ENCODE measurements around the gene C1orf167.

Gene C1orf167

DNA sequence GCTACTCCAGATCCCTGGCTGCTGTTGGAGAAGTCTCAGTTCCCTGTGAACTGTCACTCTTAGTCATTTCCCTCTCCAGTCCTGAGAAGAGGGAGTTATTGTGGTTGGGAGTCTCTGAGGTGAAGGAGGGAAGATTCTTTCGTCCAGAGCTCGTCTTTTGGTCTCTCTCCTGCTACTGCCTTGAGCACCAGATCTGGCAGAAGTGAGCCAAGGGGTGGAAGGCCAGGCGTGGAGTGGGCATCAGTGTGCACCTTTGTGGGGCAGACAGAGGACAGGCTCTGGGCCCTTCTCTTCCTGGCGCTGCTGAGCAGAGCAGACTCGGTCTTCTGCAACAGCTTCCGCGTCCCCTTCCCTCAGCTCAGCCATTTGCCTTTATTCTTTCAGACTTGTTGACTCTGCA, 63.1 kb downstream of the C1orf167 start:
- H3K4me1 ChIP-seq (ENCODE audit: control insufficient read depth, insufficient read depth, low read length, poor library complexity, severe bottlenecking), result no peaks in the 10 kb centered on the region
- no peak overlapping the region for H3K4me3 ChIP-seq (ENCODE audit: extremely low read depth, insufficient read depth, low read length, poor library complexity, severe bottlenecking)
- peaks cover 98% of the 10 kb centered on the region for H3K36me3 ChIP-seq (ENCODE audit: control insufficient read depth, insufficient read depth, low read length)
- H3K9me3 ChIP-seq (ENCODE audit: control insufficient read depth, low read length), result no peaks in the 10 kb centered on the region
- WGBS, 2 experiments (ENCODE audit: insufficient coverage in 2 of 2), result 100% methylated on average over 5 to 6 of the region's 7 CpGs
- H3K27ac ChIP-seq (ENCODE audit: low read depth, low read length, severe bottlenecking), result no peak overlapping the region

DNA sequence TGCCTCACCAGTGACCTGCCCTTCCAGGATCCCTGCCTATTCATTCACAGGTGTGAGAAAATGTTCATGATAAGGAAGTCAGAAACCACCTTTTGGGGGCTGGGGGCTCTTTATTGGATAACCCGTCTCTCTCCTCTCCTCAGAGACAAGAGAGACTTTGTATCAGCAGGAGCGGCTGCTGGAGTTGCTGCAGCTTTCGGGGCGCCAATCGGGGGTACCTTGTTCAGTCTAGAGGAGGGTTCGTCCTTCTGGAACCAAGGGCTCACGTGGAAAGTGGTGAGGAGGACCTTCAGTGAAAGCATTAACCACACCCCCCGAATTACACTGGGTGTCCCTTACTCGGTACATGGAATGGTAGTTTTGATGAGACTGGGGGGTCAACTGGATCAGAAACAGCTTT, 65.0 kb downstream of the C1orf167 start:
- 96 to 100% methylated on average over 6 of the region's 9 CpGs for WGBS, 2 experiments (ENCODE audit: insufficient coverage in 2 of 2)
- H3K36me3 ChIP-seq (ENCODE audit: control insufficient read depth, insufficient read depth, low read length), result peaks cover 99% of the 10 kb centered on the region

DNA sequence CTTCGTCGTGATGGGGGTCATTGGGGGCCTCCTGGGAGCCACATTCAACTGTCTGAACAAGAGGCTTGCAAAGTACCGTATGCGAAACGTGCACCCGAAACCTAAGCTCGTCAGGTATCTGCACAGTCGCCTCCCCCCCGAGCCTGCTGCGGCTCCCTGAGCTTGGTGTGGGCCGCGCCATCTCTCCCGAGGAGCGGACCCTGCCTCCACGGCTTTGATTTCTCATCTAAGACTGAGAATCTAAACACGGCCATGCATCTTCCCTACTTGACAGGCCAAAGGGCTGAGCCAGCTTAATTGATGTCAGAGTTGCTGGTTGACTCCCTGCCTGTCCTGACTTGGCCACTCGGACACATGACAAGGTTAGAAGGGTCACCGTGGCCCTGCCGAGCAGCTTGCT, 66.5 kb downstream of the C1orf167 start:
- no peaks in the 10 kb centered on the region for H3K4me1 ChIP-seq (ENCODE audit: control insufficient read depth, insufficient read depth, low read length, poor library complexity, severe bottlenecking)
- no peak overlapping the region for H3K4me3 ChIP-seq (ENCODE audit: extremely low read depth, insufficient read depth, low read length, poor library complexity, severe bottlenecking)
- H3K9me3 ChIP-seq (ENCODE audit: control insufficient read depth, low read length), result no peaks in the 10 kb centered on the region
- no peak overlapping the region for H3K27ac ChIP-seq (ENCODE audit: low read depth, low read length, severe bottlenecking)
- H3K36me3 ChIP-seq (ENCODE audit: control insufficient read depth, insufficient read depth, low read length), result peaks cover 99% of the 10 kb centered on the region
- WGBS, 2 experiments (ENCODE audit: insufficient coverage in 2 of 2), result 96 to 97% methylated on average over 19 of the region's 19 CpGs

More for the DNA sequence above, 65.0 kb downstream of the C1orf167 start:
- Histone ChIP-seq H3K27ac (ENCODE audit: low read depth, low read length, severe bottlenecking) (no peak overlapping the region), H3K4me3 (ENCODE audit: extremely low read depth, insufficient read depth, low read length, poor library complexity, severe bottlenecking) (no peak overlapping the region), H3K4me1 (ENCODE audit: control insufficient read depth, insufficient read depth, low read length, poor library complexity, severe bottlenecking) (no peaks in the 10 kb centered on the region), H3K9me3 (ENCODE audit: control insufficient read depth, low read length) (no peaks in the 10 kb centered on the region)

DNA sequence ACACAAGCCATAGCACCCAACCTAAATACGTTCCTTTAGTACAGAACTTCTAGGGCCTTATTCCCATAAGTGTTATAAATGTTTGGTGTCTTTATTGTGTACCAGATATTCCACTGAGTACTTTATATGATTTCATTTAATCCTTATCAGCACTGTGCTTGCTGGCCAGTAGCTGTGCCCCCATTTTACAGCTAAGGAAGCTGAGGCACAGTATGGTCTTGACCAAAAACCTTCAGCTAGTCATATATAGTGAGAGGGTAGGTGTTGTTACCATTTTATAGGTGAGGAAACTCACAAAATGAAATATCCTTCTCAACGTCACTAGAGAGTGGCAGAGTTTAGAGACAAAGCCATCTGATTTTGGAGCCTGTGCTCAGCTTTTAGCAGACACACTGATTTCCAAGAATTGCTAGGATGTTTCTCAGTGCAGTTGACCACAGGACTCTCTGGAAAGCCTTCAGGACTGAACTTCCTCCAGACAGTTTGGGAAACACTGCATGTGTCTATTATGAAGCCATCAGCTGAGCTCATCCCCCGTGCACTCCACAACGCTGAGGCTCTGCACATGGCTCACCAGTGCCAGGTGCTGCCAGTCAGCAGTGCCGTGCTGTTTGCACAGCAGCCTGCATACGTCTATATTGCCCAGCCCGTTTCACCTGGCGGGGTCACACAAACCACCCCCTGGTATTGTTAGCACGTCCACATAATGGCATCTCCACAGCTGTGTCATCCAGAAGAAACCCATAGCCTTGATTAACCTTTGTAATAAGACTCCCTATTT, 70.1 kb downstream of the C1orf167 start:
- peaks cover 99% of the 10 kb centered on the region for H3K36me3 ChIP-seq (ENCODE audit: control insufficient read depth, insufficient read depth, low read length)
- no peak overlapping the region for H3K27ac ChIP-seq (ENCODE audit: low read depth, low read length, severe bottlenecking)
- no peaks in the 10 kb centered on the region for H3K9me3 ChIP-seq (ENCODE audit: control insufficient read depth, low read length)
- no peak overlapping the region for H3K4me3 ChIP-seq (ENCODE audit: extremely low read depth, insufficient read depth, low read length, poor library complexity, severe bottlenecking)
- no peaks in the 10 kb centered on the region for H3K4me1 ChIP-seq (ENCODE audit: control insufficient read depth, insufficient read depth, low read length, poor library complexity, severe bottlenecking)
- WGBS, 2 experiments (ENCODE audit: insufficient coverage in 2 of 2), result 99 to 100% methylated on average over 6 to 8 of the region's 9 CpGs

DNA sequence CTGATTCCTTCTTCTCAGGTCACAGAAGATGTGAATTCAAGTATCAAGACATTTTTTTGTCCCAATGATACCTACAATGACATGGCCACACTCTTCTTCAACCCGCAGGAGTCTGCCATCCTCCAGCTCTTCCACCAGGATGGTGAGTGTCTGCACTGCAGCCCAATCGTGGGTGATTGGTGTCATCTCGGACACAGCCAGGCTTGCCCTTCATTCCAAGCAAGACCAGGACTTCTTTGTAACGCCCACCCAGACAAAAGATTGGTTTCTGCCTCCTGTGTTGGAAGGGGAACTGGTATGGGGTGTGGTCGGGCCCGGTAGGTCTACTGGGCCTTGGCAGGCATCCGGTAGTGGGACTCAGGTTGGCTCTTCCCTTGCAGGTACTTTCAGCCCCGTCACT, 71.5 kb downstream of the C1orf167 start:
- no peak overlapping the region for H3K27ac ChIP-seq (ENCODE audit: low read depth, low read length, severe bottlenecking)
- 92 to 97% methylated on average over 5 to 7 of the region's 8 CpGs for WGBS, 2 experiments (ENCODE audit: insufficient coverage in 2 of 2)
- peaks cover 94% of the 10 kb centered on the region for H3K36me3 ChIP-seq (ENCODE audit: control insufficient read depth, insufficient read depth, low read length)
- H3K9me3 ChIP-seq (ENCODE audit: control insufficient read depth, low read length), result no peaks in the 10 kb centered on the region
- no peaks in the 10 kb centered on the region for H3K4me1 ChIP-seq (ENCODE audit: control insufficient read depth, insufficient read depth, low read length, poor library complexity, severe bottlenecking)
- H3K4me3 ChIP-seq (ENCODE audit: extremely low read depth, insufficient read depth, low read length, poor library complexity, severe bottlenecking), result no peak overlapping the region

DNA sequence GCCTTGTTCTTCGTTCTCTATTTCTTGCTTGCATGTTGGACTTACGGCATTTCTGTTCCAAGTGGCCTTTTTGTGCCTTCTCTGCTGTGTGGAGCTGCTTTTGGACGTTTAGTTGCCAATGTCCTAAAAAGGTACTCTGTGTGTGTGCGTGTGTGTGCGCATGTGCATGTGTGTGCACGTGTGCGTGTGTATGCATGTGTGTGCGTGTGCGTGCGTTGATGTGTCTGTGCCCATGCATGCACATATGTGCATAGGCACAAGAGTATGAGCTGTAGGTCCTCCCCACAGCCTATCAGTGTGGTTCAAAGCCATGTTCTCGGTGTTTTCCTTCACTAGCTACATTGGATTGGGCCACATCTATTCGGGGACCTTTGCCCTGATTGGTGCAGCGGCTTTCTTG, 71.9 kb downstream of the C1orf167 start:
- Histone ChIP-seq H3K36me3 (ENCODE audit: control insufficient read depth, insufficient read depth, low read length) (peaks cover 93% of the 10 kb centered on the region), H3K27ac (ENCODE audit: low read depth, low read length, severe bottlenecking) (no peak overlapping the region), H3K4me1 (ENCODE audit: control insufficient read depth, insufficient read depth, low read length, poor library complexity, severe bottlenecking) (no peaks in the 10 kb centered on the region), H3K9me3 (ENCODE audit: control insufficient read depth, low read length) (no peaks in the 10 kb centered on the region), H3K4me3 (ENCODE audit: extremely low read depth, insufficient read depth, low read length, poor library complexity, severe bottlenecking) (no peak overlapping the region)
- 95 to 99% methylated on average over 13 of the region's 13 CpGs for WGBS, 2 experiments (ENCODE audit: insufficient coverage in 2 of 2)

DNA sequence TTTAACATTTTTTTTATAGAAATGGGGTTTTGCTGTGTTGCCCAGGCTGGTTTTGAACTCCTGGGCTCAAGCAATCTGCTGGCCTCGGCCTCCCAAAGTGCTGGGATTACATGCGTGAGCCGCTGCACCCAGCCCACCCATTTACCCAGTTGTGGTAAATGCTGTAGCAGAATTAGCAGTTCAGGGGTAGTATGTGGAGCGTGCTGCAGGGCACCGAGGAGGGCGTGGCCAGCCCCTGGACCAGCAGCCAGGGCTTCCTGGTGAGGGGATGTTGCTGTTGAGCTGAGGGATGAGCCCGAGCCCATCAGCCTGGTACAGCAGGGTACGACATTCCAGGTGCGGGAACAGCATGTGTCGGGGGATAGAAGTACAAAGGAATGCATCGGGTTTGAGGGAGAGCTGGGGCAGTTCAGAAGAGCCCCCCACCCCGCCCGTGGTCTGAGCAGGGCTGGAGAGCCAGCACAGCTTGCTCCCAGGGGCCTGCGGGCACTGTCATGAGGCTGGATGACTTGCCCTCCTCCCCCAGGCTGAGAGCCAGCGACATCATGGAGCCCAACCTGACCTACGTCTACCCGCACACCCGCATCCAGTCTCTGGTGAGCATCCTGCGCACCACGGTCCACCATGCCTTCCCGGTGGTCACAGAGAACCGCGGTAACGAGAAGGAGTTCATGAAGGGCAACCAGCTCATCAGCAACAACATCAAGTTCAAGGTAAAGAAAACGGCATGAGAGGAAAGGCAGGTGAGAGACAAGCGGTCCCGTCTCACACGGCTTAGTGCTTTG, 73.6 kb downstream of the C1orf167 start:
- Histone ChIP-seq H3K4me1 (ENCODE audit: control insufficient read depth, insufficient read depth, low read length, poor library complexity, severe bottlenecking) (no peaks in the 10 kb centered on the region), H3K27ac (ENCODE audit: low read depth, low read length, severe bottlenecking) (no peak overlapping the region), H3K9me3 (ENCODE audit: control insufficient read depth, low read length) (no peaks in the 10 kb centered on the region), H3K4me3 (ENCODE audit: extremely low read depth, insufficient read depth, low read length, poor library complexity, severe bottlenecking) (no peak overlapping the region), H3K36me3 (ENCODE audit: control insufficient read depth, insufficient read depth, low read length) (peaks cover 93% of the 10 kb centered on the region)
- 97 to 98% methylated on average over 23 to 27 of the region's 28 CpGs for WGBS, 2 experiments (ENCODE audit: insufficient coverage in 2 of 2)

DNA sequence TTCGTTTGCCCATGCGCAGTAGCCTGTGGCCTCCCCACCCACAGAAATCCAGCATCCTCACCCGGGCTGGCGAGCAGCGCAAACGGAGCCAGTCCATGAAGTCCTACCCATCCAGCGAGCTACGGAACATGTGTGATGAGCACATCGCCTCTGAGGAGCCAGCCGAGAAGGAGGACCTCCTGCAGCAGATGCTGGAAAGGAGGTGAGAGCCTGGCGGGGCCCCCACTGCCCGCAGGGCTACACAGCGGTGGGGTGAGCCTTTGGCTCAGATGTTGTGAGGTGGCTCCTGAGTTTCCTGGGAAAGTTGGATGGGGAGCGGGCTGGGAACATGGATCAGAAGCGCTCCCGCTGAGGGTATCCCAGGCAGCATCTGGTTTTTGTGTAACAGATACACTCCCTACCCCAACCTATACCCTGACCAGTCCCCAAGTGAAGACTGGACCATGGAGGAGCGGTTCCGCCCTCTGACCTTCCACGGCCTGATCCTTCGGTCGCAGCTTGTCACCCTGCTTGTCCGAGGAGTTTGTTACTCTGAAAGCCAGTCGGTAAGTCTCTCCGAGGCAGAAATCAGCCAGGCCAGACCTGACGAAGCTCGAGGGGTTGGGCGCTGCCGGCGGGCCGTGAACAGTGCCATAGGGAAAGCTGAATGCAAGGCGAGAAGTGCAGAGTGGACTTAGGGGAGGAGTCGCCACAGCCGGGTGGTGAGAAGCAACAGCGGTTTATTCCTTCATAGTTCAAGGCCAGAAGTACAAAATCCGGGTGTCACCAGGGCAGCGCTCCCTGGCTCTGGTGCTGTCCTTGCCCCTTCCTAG, 75.2 kb downstream of the C1orf167 start:
- peaks cover 93% of the 10 kb centered on the region for H3K36me3 ChIP-seq (ENCODE audit: control insufficient read depth, insufficient read depth, low read length)

DNA sequence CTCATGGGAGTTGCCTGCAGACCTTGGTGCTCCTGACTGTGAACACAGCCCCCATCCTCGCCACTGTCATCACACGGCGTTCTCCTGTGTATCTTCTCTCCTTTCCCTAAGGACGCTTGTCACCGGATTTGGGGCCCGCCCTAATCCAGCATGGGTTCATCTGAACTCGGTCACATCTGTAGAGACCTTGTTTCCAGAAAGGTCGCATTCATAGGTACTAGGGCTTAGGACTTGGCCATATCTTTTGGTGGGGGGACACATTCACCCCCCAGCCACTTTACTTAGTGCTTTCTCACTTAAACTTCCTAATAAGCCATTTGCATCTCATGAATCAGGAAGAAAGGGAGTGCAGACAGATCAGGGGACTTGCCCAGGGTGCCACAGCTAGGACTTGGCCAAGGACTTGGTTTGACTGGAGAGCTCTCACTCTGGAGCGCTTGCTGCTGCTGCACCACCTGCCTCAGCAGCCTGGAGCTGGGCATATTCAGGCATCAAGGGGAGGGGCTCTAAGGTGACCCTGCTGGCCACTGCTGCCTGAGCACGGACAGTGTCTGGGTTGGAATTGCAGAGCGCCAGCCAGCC, 75.9 kb downstream of the C1orf167 start:
- H3K9me3 ChIP-seq (ENCODE audit: control insufficient read depth, low read length), result no peaks in the 10 kb centered on the region
- H3K4me3 ChIP-seq (ENCODE audit: extremely low read depth, insufficient read depth, low read length, poor library complexity, severe bottlenecking), result no peak overlapping the region
- no peak overlapping the region for H3K27ac ChIP-seq (ENCODE audit: low read depth, low read length, severe bottlenecking)
- WGBS, 2 experiments (ENCODE audit: insufficient coverage in 2 of 2), result 90 to 95% methylated on average over 9 to 11 of the region's 11 CpGs
- no peaks in the 10 kb centered on the region for H3K4me1 ChIP-seq (ENCODE audit: control insufficient read depth, insufficient read depth, low read length, poor library complexity, severe bottlenecking)
- peaks cover 93% of the 10 kb centered on the region for H3K36me3 ChIP-seq (ENCODE audit: control insufficient read depth, insufficient read depth, low read length)

More for the DNA sequence above, 75.2 kb downstream of the C1orf167 start:
- no peaks in the 10 kb centered on the region for H3K9me3 ChIP-seq (ENCODE audit: control insufficient read depth, low read length)
- H3K27ac ChIP-seq (ENCODE audit: low read depth, low read length, severe bottlenecking), result no peak overlapping the region
- H3K4me3 ChIP-seq (ENCODE audit: extremely low read depth, insufficient read depth, low read length, poor library complexity, severe bottlenecking), result no peak overlapping the region
- WGBS, 2 experiments (ENCODE audit: insufficient coverage in 2 of 2), result 96 to 97% methylated on average over 30 of the region's 36 CpGs
- no peaks in the 10 kb centered on the region for H3K4me1 ChIP-seq (ENCODE audit: control insufficient read depth, insufficient read depth, low read length, poor library complexity, severe bottlenecking)

All from mesodermal cell (in vitro differentiated cells).